AG09309 (cell line): ENCODE data around the gene TMEM117.

ENCODE experiments used
- DNase-seq: peaks from one replicate; pipeline ENCODE4 v3.0.0-alpha.2; 2010; ENCODE audit warnings: low read depth
- H3K4me3 ChIP-seq: 2 replicates; pipeline ENCODE4 v1.5.1; 2011; ENCODE audit warnings: mild to moderate bottlenecking, low read depth, low read length, moderate library complexity; ENCODE audit not compliant: control insufficient read depth
- CTCF ChIP-seq: IDR thresholded peaks from 2 replicates; pipeline ENCODE4 v1.5.1; 2011; ENCODE audit warnings: mild to moderate bottlenecking, low read depth, low read length, inconsistent platforms; ENCODE audit not compliant: insufficient read depth, control insufficient read depth; ENCODE audit errors: missing control alignments

The TMEM117 gene

DNA sequence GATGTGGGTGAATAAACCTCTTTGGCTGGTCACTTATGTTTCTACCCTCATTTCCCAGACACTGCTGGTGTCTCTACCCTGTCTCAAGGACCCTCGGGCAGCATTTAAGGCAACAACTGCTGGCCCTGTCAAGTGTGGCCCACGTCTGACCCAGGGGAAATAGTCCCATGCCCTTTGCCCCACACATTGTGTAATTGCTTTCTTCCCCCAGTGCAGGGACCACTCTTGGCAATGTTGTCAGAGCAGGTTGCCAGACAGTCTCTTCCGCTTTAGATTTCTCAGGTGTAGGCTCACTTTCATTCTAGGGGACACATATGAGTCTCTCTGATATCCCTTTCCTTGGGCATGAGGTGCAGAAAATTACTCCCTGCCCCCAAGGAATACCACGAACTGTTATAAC is 216.7 kb downstream of the TMEM117 start:
- DNase-seq: no peak
- no peak for TF ChIP-seq CTCF
- H3K4me3 ChIP-seq: no peak overlapping the region

DNA sequence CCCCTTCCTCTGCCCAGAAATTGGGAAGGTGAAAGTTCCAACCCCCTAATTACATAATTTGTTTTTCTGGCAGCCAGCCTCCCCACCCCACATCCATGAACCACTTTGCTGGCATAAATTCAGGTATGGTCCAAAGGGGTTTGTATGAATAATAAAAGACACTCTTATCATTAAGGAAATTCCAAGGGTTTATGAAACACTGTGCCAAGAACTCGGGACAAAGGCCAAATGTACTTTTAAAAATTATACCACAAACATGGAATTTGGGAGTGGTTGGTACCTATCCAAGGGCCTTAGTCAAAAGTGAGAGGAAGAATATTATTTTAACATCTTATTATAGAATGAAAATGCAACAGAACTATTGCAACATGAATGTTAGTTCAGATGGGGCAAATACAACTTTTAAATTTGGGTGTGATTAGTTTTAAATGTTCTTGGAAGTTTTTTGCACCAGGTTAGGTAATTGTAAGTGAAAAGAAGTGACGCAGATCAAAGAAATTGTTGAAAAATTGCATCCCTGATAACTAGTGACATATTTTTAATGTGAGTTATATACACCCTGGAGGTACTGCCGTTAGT is 217.8 kb downstream of the TMEM117 start:
- no peak overlapping the region for H3K4me3 ChIP-seq
- peak; percentile 63 for DNase-seq
- no peak for TF ChIP-seq CTCF

DNA sequence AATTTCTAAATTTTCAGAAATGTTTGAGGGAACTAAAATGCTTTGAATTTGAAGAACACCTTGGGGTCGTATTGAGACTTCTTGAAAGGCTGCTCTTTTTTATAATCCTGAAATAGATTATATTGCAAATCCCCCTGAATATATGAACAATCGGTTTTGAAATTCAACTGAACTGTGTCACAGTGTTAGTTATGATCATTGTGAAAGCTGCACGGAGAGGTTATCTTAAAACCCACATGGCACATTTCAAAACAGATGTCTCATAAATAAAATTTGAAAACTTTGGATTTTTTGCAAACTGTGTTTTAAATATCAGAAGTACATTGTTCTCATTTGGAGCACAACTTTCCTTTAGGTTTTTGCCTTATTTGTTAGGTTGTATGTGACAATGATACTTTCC is 218.4 kb downstream of the TMEM117 start:
- H3K4me3 ChIP-seq: no peak overlapping the region
- no peak for TF ChIP-seq CTCF
- no peak for DNase-seq

GRCh38 chr12:44058366-44058765 is 222.5 kb downstream of the TMEM117 start:
- DNase-seq: no peak
- TF ChIP-seq CTCF: no peak
- no peak overlapping the region for H3K4me3 ChIP-seq

- no peak for DNase-seq
- no peak overlapping the region for H3K4me3 ChIP-seq
- no peak for TF ChIP-seq CTCF
Measured at GRCh38 chr12:44059476-44059875, 223.6 kb downstream of the TMEM117 start.

DNA sequence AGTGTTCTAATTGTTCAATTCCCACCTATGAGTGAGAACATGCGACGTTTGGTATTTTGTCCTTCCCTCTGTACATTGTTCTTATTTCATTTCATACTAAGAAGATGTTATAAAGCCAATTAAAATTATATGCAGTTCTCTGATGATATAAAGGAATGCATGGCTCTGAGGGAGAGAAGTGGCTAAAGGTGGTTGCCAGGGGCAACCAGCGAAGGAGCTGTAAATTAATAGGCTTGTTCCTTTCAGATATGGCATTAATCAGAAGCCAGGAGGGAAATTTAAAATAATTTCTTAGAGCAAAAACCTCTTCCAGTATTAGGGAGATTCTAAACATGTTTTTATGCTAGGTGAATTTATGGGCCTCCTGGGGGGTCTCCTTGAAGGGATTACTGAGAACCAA is 227.8 kb downstream of the TMEM117 start:
- no peak for TF ChIP-seq CTCF
- no peak overlapping the region for H3K4me3 ChIP-seq
- DNase-seq: no peak

DNA sequence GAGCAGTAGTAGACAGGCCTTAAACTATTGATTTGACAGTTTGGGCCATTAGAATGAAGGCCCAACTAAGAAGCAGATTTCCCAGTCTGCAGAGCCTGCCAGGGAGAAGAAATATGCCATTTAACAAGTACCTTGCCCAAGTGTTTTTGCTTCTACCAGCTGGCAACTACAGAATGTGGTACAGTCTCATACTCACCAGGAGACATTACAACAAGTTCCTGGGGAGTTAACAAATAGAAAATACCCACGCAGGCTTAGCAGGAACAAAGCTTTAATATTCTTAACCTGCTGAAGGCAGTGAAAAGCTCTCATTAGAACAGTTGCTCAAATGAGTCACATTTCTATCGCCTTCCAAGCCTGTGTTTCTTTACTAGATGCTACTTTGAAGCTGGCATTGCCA is 241.0 kb downstream of the TMEM117 start:
- TF ChIP-seq CTCF: no peak
- H3K4me3 ChIP-seq: no peak overlapping the region
- DNase-seq: no peak
